Ishikawa (cell line): ENCODE data around the gene NDUFAB1.

Experiments
- CEBPB ChIP-seq: IDR thresholded peaks from 2 replicates; pipeline ENCODE4 v1.6.1; 2012
- CREB1 ChIP-seq: IDR thresholded peaks from 2 replicates; pipeline ENCODE4 v1.6.1; 2012; ENCODE audit warnings: low read depth
- EGR1 ChIP-seq: IDR thresholded peaks from 2 replicates; pipeline ENCODE4 v1.6.1; 2012
- EP300 ChIP-seq: IDR thresholded peaks from 2 replicates; pipeline ENCODE4 v1.6.1; 2012; ENCODE audit warnings: borderline replicate concordance
- FOXM1 ChIP-seq: IDR thresholded peaks from 2 replicates; pipeline ENCODE4 v1.6.1; 2012; ENCODE audit warnings: low read depth, borderline replicate concordance
- NFIC ChIP-seq: IDR thresholded peaks from 2 replicates; pipeline ENCODE4 v1.6.1; 2012
- RAD21 ChIP-seq: IDR thresholded peaks from 2 replicates; pipeline ENCODE4 v1.6.1; 2012; ENCODE audit warnings: low read depth
- TAF1 ChIP-seq: IDR thresholded peaks from 2 replicates; pipeline ENCODE4 v1.6.1; 2012; ENCODE audit warnings: low read depth, mild to moderate bottlenecking
- TCF12 ChIP-seq: IDR thresholded peaks from 2 replicates; pipeline ENCODE4 v1.6.1; 2012; ENCODE audit warnings: low read depth
- TEAD4 ChIP-seq: IDR thresholded peaks from 2 replicates; pipeline ENCODE4 v1.6.1; 2012
- YY1 ChIP-seq: IDR thresholded peaks from 2 replicates; pipeline ENCODE4 v1.6.1; 2012; ENCODE audit warnings: low read depth
- ZBTB7A ChIP-seq: IDR thresholded peaks from 2 replicates; pipeline ENCODE4 v1.6.1; 2012; ENCODE audit warnings: low read depth
- TF ChIP-seq, protein P1 (sequence below): IDR thresholded peaks from 2 replicates; pipeline ENCODE4 v1.6.1; 2012
- TF ChIP-seq, protein P2 (sequence below): IDR thresholded peaks from 2 replicates; pipeline ENCODE4 v1.6.1; 2012
- TF ChIP-seq, protein P3 (sequence below): IDR thresholded peaks from 2 replicates; pipeline ENCODE4 v1.6.1; 2012; ENCODE audit warnings: low read depth, mild to moderate bottlenecking

The NDUFAB1 gene

GRCh38 chr16:23607726-23608125, 11.6 kb upstream of the NDUFAB1 start:
- TF ChIP-seq NFIC (no peak), RAD21 (no peak), FOXM1 (no peak), TCF12 (no peak), TEAD4 (no peak), ZBTB7A (no peak), CEBPB (no peak), EGR1 (no peak), YY1 (no peak), EP300 (no peak), TAF1 (no peak), CREB1 (no peak)
- TF ChIP-seq, protein P1, sequence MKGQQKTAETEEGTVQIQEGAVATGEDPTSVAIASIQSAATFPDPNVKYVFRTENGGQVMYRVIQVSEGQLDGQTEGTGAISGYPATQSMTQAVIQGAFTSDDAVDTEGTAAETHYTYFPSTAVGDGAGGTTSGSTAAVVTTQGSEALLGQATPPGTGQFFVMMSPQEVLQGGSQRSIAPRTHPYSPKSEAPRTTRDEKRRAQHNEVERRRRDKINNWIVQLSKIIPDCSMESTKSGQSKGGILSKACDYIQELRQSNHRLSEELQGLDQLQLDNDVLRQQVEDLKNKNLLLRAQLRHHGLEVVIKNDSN: no peak
- TF ChIP-seq, protein P2, sequence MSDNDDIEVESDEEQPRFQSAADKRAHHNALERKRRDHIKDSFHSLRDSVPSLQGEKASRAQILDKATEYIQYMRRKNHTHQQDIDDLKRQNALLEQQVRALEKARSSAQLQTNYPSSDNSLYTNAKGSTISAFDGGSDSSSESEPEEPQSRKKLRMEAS: no peak
- TF ChIP-seq, protein P3, sequence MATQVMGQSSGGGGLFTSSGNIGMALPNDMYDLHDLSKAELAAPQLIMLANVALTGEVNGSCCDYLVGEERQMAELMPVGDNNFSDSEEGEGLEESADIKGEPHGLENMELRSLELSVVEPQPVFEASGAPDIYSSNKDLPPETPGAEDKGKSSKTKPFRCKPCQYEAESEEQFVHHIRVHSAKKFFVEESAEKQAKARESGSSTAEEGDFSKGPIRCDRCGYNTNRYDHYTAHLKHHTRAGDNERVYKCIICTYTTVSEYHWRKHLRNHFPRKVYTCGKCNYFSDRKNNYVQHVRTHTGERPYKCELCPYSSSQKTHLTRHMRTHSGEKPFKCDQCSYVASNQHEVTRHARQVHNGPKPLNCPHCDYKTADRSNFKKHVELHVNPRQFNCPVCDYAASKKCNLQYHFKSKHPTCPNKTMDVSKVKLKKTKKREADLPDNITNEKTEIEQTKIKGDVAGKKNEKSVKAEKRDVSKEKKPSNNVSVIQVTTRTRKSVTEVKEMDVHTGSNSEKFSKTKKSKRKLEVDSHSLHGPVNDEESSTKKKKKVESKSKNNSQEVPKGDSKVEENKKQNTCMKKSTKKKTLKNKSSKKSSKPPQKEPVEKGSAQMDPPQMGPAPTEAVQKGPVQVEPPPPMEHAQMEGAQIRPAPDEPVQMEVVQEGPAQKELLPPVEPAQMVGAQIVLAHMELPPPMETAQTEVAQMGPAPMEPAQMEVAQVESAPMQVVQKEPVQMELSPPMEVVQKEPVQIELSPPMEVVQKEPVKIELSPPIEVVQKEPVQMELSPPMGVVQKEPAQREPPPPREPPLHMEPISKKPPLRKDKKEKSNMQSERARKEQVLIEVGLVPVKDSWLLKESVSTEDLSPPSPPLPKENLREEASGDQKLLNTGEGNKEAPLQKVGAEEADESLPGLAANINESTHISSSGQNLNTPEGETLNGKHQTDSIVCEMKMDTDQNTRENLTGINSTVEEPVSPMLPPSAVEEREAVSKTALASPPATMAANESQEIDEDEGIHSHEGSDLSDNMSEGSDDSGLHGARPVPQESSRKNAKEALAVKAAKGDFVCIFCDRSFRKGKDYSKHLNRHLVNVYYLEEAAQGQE: no peak

DNA sequence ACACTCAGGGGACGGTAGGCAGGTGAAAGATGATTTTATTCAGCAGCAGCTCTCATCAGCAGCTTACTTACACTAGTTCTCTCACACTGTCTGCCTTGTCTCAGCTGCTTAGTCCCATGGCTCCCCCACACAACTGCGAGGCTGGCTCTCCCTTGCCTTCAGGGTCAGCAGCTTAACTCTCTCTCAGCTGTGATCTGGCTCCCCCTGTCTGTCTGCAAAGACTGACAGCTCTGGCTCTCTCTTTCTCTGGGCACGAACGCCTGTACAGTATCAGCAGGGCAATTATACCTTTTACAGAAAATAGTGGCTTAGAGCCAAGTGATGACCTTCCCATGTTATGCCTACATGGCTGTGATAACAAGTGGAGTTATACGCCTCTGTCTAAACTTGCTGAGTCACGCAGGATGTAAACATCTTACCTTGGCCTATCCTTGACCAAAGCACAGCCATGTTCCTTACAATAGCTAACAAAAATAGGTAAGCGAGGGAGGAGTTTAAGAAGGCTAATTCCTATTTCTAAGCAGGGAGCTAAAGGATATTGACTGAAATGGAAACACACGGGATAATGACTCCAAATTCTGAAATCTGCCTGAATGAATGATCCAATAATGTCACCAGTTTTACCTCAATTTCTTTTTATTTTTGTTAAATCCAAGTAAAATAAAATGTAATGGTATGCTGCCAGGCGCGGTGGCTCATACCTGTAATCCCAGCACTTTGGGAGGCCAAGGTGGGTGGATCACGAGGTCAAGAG, 1.1 kb upstream of the NDUFAB1 start:
- no peak for TF ChIP-seq RAD21
- TF ChIP-seq, protein P1: no peak
- no peak for TF ChIP-seq CEBPB
- TF ChIP-seq FOXM1: no peak
- TF ChIP-seq EGR1: no peak
- TF ChIP-seq TEAD4: no peak
- TF ChIP-seq, protein P3: no peak
- TF ChIP-seq NFIC: no peak
- TF ChIP-seq TCF12: no peak
- no peak for TF ChIP-seq CREB1
- no peak for TF ChIP-seq YY1
- TF ChIP-seq ZBTB7A: no peak
- TF ChIP-seq, protein P2: no peak
- TF ChIP-seq TAF1: no peak

DNA sequence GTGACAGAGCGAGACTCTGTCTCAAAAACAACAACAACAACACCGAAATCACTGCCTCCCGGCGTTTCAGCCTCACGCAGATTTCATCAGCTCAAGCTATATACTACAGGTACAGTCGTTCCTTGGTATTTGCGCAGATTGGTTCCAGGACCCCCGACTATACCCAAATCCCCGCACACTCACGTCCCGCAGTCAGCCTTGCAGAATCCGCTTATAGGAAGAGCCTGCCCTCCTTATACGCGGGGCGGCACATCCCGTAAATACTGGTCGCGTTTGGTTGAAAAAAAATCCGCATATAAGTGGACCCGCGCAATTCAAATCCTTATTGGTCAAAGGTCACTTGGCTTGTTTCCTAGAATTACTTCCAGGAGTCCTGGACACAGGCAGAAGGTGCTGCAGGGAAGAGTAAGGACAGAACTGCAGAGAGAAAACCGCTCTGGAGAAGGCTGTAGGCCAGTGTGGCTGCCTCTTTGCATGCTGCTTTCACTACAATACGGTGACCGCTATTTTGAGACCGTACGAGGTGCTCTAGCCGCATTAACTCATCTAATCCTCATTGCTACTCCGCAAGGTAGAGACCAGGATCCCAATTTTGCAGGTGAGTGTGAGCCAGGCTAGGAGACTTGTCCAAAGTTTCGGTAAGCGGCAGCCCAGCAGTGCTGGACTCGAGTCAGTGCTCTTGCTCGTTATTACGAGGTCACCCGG, 718 bp downstream of the NDUFAB1 start:
- TF ChIP-seq CREB1: no peak
- TF ChIP-seq TCF12: no peak
- TF ChIP-seq EGR1: no peak
- TF ChIP-seq, protein P3: no peak

- TF ChIP-seq FOXM1: no peak
- no peak for TF ChIP-seq ZBTB7A
- no peak for TF ChIP-seq YY1
- TF ChIP-seq TAF1: no peak
- TF ChIP-seq TCF12: no peak
- TF ChIP-seq, protein P2: no peak
- TF ChIP-seq EP300: no peak
- TF ChIP-seq TEAD4: no peak
- no peak for TF ChIP-seq CREB1
- TF ChIP-seq NFIC: no peak
- TF ChIP-seq, protein P1: no peak
Measured at GRCh38 chr16:23594186-23594585, 1.9 kb downstream of the NDUFAB1 start.
